Smooth muscle cell (in vitro differentiated cells): Measurements from ENCODE around the gene OCSTAMP. TPM values are rescaled to one million over a fixed set of nuclear protein-coding genes. Genes with fewer than 3 reads are reported as not detected.

Experiments
- DNase-seq: peaks from one replicate; lab custom pipeline; 2025; ENCODE audit not compliant: unreplicated experiment; lab: John Stamatoyannopoulos, UW
- H2AFZ ChIP-seq: fragments of 200-600 bp; sonication (generic); 2 replicates; pipeline ENCODE4 v1.6.0; 2016; ENCODE audit warnings: antibody characterized with exemption, low read depth, mild to moderate bottlenecking
- H3F3A ChIP-seq: fragments of 200-600 bp; sonication (generic); 2 replicates; pipeline ENCODE4 v1.6.0; 2017; ENCODE audit warnings: antibody characterized with exemption, low read depth
- H3K27ac ChIP-seq: fragments of 200-600 bp; sonication (generic); 2 replicates; pipeline ENCODE4 v1.5.1; 2016; ENCODE audit warnings: low read depth, mild to moderate bottlenecking
- H3K27me3 ChIP-seq: fragments of 200-600 bp; sonication (generic); 2 replicates; pipeline ENCODE4 v1.6.1; 2016; ENCODE audit warnings: low read depth, mild to moderate bottlenecking
- H3K36me3 ChIP-seq: fragments of 200-600 bp; sonication (generic); 2 replicates; pipeline ENCODE4 v1.5.1; 2016; ENCODE audit warnings: low read depth
- H3K4me1 ChIP-seq: fragments of 200-600 bp; sonication (generic); 2 replicates; pipeline ENCODE4 v1.5.1; 2016; ENCODE audit warnings: low read depth
- H3K4me2 ChIP-seq: fragments of 200-600 bp; sonication (generic); 2 replicates; pipeline ENCODE4 v1.6.0; 2016; ENCODE audit warnings: mild to moderate bottlenecking
- H3K4me3 ChIP-seq: fragments of 200-600 bp; sonication (generic); 2 replicates; pipeline ENCODE4 v1.5.1; 2016; ENCODE audit warnings: mild to moderate bottlenecking
- H3K79me2 ChIP-seq: fragments of 200-600 bp; sonication (generic); 2 replicates; pipeline ENCODE4 v1.6.0; 2016; ENCODE audit warnings: low read depth, mild to moderate bottlenecking
- H3K9ac ChIP-seq: fragments of 200-600 bp; sonication (generic); 2 replicates; pipeline ENCODE4 v1.6.0; 2016; ENCODE audit warnings: low read depth
- H3K9me3 ChIP-seq: fragments of 200-600 bp; sonication (generic); replicated peaks from 2 replicates; pipeline ENCODE4 v1.5.1; 2016; ENCODE audit warnings: low read depth
- H4K20me1 ChIP-seq: fragments of 200-600 bp; sonication (generic); 2 replicates; pipeline ENCODE4 v1.6.0; 2016; ENCODE audit warnings: low read depth
- CTCF ChIP-seq: fragments of 200-600 bp; sonication (generic); IDR thresholded peaks from 2 replicates; pipeline ENCODE4 v1.5.1; 2017; ENCODE audit warnings: borderline replicate concordance, mild to moderate bottlenecking, antibody characterized with exemption; ENCODE audit not compliant: insufficient read depth, poor library complexity, severe bottlenecking
- WGBS: methylation state at CpG from one replicate; pipeline ENCODE4 v1.1.7; 2016; ENCODE audit warnings: low lambda C conversion rate; 5-methylcytosine and 5-hydroxymethylcytosine counted together
- polyA plus RNA-seq: library from polyadenylated mRNA; unstranded; fragments of >200 nt; fragmentation: Nextera tagmentation; extraction: Ambion mirVana; gene quantifications from 2 replicates; pipeline ENCODE4 v1.2.1, GENCODE V29; 2016
- total RNA-seq: library from RNA; depleted of rRNA; stranded (reverse); fragments of >200 nt; gene quantifications from 2 replicates; pipeline ENCODE4 v1.2.3, GENCODE V29; 2014

OCSTAMP gene
- total and polyA plus RNA-seq, 2 experiments from 2014 or later: not detected

- H3K36me3 ChIP-seq: no peaks in the 10 kb centered on the region
- no peak overlapping the region for H2AFZ ChIP-seq
- H3K79me2 ChIP-seq: no peaks in the 10 kb centered on the region
Measured at GRCh38 chr20:46582648-46583047, 32.2 kb upstream of the OCSTAMP start.

GRCh38 chr20:46581391-46581790 lies 30.9 kb upstream of the OCSTAMP start:
- Histone ChIP-seq H3K36me3 (no peaks in the 10 kb centered on the region), H3K4me2 (no peak overlapping the region), H3K27ac (no peak overlapping the region), H3K4me1 (peaks cover 22% of the 10 kb centered on the region), H4K20me1 (no peaks in the 10 kb centered on the region), H3F3A (no peaks in the 10 kb centered on the region), H3K27me3 (no peaks in the 10 kb centered on the region), H3K4me3 (no peak overlapping the region), H3K9me3 (no peaks in the 10 kb centered on the region), H3K9ac (no peak overlapping the region), H2AFZ (no peak overlapping the region), H3K79me2 (no peaks in the 10 kb centered on the region)
- DNase-seq: no peak
- WGBS: 91% methylated on average over 3 of the region's 3 CpGs
- no peak for TF ChIP-seq CTCF

More at GRCh38 chr20:46582648-46583047, 32.2 kb upstream of the OCSTAMP start:
- Histone ChIP-seq H4K20me1 (no peaks in the 10 kb centered on the region), H3K4me3 (no peak overlapping the region), H3K4me2 (no peak overlapping the region), H3K27me3 (no peaks in the 10 kb centered on the region), H3F3A (no peaks in the 10 kb centered on the region), H3K9ac (no peak overlapping the region), H3K27ac (no peak overlapping the region), H3K4me1 (peaks cover 22% of the 10 kb centered on the region), H3K9me3 (no peaks in the 10 kb centered on the region)
- no peak for TF ChIP-seq CTCF
- DNase-seq: no peak
- WGBS: 98% methylated on average over 5 of the region's 5 CpGs

GRCh38 chr20:46580613-46581205 lies 30.3 kb upstream of the OCSTAMP start:
- Histone ChIP-seq H2AFZ (no peak overlapping the region), H4K20me1 (no peaks in the 10 kb centered on the region), H3K9me3 (no peaks in the 10 kb centered on the region), H3F3A (no peaks in the 10 kb centered on the region), H3K4me2 (no peak overlapping the region), H3K36me3 (no peaks in the 10 kb centered on the region), H3K27me3 (no peaks in the 10 kb centered on the region), H3K27ac (no peak overlapping the region), H3K4me3 (no peak overlapping the region), H3K4me1 (peaks cover 22% of the 10 kb centered on the region), H3K9ac (no peak overlapping the region), H3K79me2 (no peaks in the 10 kb centered on the region)
- WGBS: 95% methylated on average over 2 of the region's 2 CpGs
- no peak for DNase-seq
- TF ChIP-seq CTCF: no peak

- no peak overlapping the region for H3K4me2 ChIP-seq
- no peaks in the 10 kb centered on the region for H3K79me2 ChIP-seq
- no peaks in the 10 kb centered on the region for H3K9me3 ChIP-seq
- no peaks in the 10 kb centered on the region for H3K27me3 ChIP-seq
- WGBS: 90% methylated on average over 7 of the region's 7 CpGs
- peaks cover 9% of the 10 kb centered on the region for H3K4me1 ChIP-seq
- TF ChIP-seq CTCF: no peak
- H3K27ac ChIP-seq: no peak overlapping the region
- no peak overlapping the region for H3K9ac ChIP-seq
- H2AFZ ChIP-seq: no peak overlapping the region
- H4K20me1 ChIP-seq: no peaks in the 10 kb centered on the region
- H3F3A ChIP-seq: no peaks in the 10 kb centered on the region
- H3K36me3 ChIP-seq: no peaks in the 10 kb centered on the region
- no peak for DNase-seq
- no peak overlapping the region for H3K4me3 ChIP-seq
Measured at GRCh38 chr20:46578745-46579144, 28.3 kb upstream of the OCSTAMP start.
